ENCODE results near the gene CD81.

Gene CD81

DNA sequence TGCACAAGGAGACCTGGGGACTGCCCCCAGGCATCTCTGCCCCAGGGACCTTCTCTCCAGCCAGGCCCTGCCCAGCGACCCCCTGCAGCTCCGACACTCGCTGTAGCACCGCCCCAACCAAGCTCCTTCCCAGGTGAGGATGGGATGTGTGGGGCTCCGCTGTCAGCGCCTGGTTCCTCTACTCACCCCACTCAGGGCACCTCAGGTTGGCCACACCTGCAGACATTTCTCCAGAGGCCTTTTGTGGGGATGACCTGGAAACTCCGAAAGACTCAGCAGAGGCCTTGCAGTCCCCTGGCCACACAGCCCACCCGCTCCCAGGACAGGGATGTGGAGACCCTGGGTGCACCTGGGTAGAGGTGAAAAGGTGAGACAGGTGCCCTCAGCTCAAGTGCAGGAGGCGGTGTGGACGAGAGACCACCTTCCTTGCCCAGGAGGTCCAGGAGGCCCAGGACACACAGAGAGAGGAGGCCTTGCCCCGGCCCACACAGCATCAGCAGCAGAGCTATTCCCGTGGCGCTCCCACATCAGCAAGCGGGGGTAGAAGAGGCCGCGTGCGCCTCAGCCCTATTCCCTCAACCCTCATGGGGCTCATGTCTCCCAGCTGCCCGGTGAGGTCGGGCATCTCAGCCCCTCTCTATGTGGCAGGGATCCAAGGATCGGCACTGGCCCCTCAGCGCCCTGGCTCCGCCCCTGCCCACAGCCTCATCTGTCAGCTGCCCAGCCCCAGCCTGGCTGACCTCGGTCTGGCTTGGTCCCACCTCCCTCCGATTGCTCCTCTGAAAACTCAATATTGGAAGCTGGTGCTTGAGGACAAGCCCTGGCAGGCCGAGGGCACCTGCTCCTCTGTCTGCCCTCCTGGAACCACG lies 46.3 kb downstream of the CD81 start:
- no peak for DNase-seq

DNA sequence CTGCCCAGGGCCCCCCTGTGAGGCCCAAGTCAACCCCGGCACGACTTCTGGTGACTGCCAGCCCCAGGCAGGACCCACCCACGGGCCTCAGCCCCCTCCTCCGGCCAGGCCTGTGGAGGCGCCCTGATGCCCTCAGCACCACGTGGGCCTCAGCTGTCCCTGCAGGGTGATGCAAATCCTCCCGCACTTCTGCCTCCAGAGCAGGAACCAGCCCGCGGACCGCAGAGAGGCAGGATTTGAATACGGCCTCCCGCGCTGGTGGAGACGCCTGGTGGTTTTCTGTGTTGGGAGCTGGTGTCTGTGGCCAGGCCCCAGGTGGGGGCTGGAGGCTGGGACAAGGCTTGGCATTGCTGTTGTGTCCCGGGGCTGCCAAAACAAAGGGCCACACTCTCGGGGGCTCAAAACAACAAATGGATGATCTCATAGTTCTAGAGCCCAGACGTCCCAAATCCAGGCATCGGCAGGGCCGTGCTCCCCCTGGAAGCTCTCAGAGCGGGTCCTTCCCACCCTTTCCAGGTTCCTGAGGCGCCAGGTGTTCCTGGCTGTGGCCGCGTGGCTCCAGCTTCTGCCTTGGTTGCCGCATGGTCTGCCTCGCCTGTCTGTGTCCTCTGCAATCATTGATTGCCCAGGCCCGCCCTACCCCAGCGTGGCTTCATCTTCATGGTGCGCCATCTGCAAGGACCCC lies 47.8 kb downstream of the CD81 start:
- DNase-seq = no peak

DNA sequence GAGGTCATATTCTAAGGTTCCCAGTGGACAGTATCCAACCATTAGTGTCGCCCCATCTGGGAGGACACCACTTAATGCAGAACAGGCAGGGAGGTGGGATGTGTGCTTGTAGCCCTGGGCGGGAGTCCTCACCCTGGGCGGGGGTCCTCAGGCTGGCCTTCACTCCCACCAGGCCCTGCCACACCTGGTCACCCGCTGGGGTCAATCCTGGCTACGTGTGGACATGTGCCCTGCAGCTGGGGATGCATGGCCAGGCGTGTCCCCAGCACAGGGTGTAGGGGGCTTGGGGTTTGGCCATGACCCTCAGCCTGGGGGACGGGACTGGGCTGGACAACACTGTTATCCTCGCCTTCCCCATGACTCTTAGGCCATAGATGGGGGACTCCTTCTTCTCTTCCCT lies 48.4 kb downstream of the CD81 start:
- DNase-seq = no peak

DNA sequence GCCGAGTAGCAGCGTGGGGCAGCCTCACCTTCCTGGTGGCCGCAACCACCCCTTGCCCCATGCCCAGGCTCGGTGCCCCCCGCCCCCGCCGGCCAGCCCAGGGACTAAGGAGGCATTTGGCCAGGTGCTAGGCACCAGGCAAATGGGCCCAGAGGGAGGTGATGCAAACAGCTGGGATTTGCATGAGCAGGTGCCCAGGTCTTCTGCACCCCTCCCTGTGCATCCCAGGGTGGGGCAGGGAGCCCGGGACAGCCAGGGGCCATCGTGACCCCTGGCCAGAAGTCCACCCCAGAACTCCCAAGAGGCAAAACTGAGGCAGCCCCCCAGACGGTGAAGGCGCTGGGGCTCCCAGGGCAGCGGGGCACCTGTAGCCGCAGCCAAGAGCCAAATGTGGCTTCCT lies 49.1 kb downstream of the CD81 start:
- no peak for DNase-seq

DNA sequence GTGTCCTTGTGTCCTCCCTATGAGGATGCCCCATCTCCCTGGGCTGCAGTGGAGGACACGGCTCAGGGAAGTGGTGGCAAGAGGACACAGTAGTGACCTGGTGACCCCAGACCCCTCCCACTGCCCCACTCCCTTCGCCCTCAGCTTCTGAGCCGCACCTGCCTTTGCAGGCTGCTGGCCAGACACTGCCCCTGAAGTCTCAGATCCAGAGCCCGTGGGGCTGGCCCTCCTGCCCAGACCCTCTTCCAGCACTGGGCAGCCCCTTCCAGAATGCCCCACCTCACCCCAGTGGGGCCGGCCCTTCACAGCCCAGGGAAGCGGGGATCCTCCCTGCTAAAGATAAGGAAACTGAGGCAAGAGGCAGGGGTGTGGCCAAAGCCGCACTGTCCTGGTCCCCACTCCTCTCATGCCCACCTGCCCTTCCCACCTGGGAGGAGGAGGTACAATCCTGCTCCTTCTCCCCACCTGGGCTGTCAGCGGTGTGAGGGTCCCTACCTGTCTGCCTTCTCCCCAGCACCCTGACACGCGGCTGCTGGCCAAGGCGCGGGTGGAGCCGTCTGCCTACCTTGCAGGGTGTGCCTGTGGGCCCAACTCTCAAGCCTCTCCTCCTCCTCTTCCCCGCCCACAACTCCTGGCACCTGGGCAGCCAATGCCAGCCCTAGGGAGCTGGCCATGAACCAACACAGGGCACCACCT lies 49.9 kb downstream of the CD81 start:
- no peak for DNase-seq

DNA sequence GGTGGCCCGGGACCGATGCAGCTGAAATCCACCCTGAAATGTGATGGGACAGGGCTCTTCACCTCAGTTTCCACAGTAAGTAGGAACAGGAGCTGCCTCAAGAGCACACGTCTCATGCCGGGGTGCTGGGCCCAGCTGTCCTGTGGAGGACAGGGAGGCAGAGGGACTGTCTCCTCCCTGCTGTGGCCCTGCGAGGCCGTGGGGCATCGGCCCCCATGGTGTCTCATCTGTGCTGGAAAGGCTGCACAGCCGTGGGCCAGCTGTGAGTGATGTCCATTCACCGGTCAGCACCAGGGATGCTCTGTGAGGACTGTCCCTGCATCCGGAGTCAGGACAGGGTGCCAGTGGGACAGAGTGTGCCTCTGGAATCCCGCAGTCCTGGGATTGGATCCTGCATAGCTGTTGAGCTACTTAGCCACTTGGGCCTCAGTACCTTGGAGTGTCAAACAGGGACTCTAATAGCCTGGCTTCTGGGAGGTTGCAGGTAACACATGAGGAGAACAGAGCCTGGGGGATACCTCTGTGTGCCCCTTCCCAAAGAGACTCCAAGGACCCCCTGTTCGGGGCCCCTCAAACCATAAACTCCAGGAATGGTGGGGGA lies 50.7 kb downstream of the CD81 start:
- DNase-seq = no peak

DNA sequence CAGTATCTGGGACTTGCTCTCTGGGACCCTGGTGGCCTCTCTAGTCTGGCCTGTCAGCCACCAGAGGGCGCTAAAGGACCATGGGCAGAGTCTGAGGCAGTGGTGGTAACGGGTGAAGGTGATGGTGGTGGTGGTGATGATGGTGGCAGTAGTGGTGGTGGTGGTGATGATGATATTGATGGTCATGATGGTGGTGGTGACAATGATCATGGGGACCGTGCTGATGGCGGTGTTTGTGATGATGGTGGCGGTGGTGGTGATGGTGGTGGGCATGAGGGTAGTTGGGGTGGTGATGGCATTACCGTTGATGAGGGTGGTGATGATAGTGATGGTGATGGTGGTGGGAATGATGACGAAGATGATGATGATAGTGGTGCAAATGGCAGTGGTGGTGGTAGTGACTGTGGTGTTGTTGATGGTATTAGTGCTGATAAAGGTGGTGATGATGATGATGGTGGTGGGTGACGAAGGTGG lies 51.2 kb downstream of the CD81 start:
- DNase-seq = peak; percentile 72

DNA sequence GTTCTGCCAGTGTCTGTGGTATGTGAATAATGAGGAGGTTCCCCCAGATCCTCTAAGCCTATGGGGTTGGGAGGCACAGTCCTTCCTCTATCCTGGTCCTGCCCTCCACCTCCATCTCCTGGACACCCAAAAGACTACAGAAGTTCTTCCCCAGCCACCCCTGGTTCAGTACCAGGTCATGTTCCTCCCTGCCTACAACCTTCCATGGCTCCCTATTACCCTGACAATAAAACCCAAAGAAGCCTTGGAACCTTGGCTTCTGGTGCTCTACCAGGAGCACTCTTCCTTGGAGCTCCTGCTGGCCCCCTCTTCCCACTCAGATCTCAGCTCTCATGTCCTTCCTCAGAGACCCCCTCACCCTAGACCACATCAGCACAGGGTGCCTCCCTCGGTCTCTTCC lies 54.3 kb downstream of the CD81 start:
- DNase-seq = no peak

DNA sequence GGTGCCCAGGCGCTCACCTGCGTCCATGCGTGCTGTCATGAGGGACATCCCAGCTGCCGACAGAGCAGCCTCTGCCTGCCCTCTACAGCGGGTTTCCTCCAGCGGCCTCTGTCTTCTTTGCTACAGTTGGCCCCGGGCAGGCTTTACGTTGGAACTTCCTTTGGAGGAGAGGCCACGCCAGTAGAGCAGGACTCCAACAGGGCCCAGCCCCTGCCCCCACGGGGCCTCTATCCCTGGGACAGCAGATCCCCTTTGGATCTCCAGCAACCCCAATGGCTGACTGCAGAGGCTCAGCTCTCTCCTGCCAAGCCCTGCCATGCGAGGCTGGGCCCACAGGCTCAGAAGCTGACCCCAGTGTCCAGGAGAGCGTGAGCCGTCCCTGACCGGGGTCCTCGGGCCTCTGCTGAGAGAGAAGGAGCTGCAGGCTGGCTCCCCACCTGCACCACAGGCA lies 55.1 kb downstream of the CD81 start:
- peak; percentile 32 for DNase-seq

DNA sequence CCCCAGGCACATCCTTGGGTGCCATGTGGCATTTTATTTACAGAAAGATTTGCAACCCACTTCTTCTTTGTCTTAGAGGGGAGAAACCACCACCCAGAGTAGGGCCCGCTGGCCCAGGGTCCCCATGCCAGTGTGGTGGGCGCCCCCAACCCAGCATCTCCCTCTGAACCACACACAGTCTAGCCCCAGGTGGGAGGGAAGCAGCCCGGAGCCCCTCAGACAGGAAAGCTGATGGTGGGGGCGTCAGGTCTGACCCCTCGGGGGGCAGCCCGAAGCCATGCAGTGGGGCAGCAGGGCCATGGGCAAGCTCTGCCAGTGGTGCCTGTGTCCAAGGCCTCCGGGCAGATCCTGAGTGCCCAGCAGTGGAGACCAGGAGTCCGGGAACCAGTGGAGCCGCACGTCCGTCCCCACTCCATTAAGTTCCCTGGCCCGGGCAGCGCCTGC lies 55.5 kb downstream of the CD81 start:
- DNase-seq = no peak

DNA sequence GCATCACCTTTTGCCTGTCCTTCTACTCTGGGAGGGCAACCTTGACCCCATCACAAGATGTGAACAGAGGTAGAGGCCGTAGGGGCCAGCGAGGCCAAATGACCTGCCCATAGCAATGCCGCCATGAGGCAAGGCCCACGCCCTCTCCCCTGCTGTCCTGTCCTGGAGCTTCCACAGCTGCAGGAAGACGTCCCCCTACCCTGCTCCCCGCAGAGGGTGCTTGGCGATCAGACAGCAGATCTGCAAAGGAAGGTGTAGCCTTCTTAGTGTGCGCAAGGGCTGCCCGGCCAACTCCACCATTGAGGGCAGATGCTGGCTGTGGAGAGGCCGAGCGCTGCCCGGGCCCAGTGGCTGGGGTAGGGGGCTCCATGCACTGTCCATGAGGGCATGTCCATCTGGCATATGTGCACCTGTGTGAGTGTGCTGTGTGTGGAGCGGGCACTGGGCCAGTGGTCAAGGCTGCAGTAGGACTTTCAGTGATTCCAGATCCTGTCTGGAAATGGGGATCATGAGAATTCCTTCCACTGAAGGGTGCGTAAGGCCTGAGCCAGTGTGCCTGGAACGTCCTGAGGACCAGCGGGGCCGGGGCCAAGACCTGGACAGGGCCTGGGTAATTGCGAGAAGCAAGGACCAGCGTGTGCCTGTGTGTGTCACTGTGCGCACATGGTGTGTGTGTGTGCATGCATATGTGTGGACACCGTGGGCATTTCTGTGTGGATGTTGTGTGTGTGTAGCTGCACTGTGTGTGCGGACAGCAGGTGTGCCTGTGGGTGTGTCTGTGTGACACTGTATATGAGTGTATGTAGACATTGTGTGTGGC lies 56.2 kb downstream of the CD81 start:
- peak; percentile 30 for DNase-seq

DNA sequence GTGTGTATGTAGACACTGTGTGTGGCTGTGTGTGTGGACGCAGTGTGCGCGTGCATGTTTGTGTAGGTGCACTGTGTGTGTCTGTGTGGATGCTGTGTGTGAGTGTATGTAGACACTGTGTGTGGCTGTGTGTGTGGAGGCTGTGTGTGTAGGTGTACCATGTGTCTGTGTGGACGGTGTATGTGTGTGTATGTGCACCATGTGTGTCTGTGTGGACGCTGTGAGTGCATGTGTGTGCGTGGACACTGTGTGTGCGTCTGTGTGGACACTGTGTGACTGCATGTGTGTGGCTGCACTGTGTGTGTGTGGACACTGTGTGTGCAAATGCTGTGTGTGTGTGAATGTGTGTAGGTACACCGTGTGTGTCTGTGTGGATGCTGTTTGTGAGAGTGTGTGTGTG lies 56.9 kb downstream of the CD81 start:
- DNase-seq = peak; percentile 39

DNA sequence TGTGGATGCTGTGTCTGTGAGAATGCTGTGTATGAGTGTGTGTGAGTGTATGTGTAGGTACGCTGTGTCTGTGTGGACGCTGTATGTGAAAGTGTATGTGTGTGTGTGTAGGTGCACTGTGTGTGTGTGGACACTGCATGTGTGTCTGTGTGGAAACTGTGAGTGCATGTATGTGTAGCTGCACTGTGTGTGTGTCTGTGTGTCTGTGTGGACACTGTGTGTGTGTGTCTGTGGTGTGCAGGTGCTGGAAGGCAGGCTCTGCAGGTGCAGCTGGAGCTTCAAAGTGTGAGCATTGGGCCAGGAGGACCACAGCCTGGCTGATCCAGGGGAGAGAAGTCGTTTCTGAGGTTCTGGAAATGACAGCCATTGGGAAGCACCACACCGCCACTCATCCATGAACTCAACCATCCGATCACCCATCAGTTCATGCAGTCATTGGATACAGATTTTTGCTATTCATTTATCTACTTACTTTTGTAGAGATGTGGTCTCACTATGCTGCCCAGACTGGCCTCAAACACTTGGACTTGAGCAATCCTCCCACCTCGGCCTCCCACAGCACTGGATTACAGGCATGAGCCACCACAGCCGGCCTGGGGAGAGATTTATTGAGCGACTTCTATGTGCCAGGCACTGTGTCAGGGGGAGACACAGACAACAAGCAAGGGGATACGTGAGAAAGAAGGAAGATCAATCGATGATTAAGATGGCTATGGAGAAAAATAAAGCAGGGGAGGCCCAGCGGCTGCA lies 57.6 kb downstream of the CD81 start:
- DNase-seq = peak; percentile 23

DNA sequence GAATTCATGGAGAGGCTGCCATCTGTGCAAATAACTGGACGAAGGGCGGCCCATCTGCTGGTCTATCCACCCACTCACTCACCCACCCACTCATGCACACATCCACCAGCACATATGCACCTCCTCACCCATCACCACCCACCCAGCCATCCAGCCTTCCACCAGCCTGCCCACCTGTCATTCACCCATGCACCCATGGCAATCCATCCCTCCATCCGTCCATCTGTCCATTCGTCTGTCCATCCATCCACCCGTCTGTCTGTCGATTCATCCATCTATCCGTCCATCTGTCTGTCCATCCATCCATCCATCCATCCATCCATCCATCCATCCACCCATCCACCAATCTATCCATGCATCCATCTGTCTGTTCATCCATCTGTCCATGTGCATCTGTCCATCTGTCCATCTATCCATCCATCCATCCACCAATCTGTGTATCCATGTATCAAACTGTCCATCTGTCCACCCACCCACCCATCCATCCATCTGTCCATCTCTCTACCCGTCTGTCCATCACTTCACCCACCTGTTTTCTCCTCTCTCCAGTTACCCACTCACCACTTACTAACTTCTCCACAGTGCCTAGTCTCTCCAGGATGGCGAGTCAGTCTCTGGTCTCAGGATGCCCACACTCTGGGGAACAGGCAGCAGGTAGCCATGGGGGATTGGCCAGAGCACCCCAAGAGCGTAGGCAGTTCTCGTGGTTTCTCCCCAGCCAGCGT lies 58.3 kb downstream of the CD81 start:
- no peak for DNase-seq

DNA sequence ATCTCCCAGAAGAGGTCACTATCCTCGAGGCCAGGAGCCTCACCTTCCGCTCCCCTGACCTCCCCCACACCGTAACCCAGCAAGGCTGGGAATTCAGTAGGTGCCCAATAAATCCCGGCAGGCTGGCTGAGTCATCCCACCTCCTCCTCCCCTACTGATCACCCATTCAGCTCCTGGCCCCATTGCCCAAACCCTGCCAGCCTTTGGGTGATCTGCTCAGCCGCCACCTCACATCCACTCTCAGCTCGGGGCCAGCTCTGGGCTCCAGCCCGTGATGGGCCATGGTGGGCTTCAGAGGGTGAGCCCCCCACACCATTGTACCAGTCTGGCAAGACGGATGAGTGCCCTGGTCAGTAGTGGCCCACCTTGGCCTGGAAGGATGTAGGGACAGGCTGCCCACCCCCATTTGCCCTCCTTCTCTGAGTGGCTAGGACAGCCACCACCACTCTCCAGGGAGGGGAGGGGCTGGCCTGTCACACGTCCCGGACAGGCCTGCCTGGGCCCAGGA lies 59.0 kb downstream of the CD81 start:
- no peak for DNase-seq

DNA sequence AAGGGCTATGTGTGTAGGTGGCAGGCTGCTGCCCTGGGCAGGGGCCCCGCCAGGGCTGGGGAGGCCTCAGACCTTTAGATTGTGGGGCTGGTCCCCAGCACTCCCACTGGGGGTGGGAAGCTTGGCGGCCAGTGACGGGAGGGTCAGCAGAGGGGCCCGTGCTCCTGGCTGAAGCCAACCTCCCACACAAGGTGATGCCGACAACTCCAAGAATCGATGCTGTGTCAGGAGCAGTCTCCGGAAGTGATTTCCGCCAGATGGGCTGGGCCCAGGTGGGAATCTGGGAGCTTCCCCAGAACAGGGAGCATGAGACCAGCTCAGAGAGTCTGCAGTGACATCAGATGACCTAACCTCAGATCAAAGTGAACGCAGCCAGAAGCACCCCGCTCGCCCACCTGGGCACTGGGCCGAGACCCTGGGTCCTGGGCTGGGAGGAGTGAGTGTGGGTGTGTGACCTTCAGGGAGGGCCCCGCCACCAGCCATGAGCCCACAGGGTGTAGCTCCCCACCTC lies 59.5 kb downstream of the CD81 start:
- DNase-seq = no peak

DNA sequence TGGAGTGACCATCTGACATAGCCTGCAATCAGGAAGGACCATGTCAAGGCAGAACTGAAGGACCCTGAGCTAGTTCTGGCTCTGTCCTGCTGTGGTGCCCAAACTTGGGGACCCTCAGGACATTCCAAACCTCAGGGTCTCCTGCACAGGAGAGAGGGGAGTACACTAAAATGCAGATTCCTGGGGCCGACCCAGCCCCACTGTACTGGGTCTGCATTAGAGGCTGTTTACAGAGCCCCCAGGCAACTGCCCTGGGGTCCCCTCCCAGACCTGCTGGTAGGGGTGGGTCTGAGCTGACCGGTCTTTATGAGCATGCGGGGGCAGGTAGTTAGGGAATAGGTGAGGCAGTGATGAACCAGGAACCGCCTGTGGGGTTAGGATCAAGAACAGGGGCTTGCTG lies 60.4 kb downstream of the CD81 start:
- no peak for DNase-seq

DNA sequence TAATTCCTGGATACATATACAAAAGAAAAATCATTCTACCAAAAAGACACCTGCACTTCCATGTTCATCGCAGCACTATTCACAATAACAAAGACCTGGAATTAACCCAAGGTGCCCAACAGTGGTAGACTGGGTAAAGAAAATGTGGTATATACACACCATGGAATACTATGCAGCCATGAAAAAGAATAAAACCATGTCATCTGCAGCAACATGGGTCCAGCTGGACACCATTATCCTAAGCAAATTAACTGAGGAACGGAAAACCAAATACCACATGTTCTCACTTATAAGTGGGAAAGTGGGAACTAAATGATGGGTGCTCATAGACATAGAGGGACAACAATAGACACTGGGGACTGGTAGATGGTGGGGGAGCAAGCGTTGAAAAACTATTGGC lies 62.7 kb downstream of the CD81 start:
- DNase-seq = no peak

DNA sequence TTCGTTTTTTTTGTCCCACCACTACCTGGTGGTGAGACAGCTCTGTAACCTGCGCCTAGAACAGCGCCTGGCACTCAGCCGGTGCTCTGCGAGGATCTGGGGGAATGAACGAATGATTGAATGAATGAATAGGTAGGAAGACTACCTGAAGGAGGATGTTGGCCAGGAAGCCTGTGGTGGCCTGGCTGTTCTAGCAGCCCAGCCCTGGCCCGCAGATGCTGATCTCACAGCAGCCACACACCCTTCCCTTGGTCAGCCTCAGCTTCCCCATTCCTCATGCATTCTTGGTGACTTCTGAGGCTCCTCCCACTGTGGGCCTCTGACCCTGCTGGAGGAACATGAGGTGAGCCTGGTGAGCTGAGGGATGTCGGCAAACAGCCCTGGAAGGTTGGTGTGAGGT lies 63.5 kb downstream of the CD81 start:
- no peak for DNase-seq

DNA sequence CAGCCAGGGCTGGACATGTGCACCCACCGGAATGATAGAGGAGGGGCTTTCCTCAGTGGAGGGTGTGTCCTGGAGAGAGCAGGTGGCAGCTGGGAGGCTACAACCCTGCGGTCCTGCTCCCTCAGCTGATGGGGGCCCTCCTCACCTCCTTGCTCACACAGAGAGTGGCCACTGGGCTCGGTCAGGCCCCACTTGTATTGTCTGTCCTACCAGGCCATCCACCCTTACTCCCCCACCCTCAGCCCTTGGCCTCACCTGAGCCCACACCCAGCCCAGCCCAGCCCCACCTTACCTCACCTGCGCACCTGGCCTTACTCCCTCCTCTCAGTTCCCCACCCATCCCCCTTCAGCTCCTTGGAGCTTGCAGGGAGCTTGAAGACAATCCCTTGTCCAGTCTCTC lies 64.1 kb downstream of the CD81 start:
- no peak for DNase-seq
